GM21576 (cell line): ENCODE measurements around the gene NRBF2.
"Not testable (repeated sequence)": the region's sequence is repeated elsewhere in the genome, so short reads cannot be mapped to it uniquely, and the experiment has no call there.

ENCODE experiments used
- ATAC-seq: cut with Tn5 transposase; IDR thresholded peaks from one replicate; pipeline ENCODE4 v1.9.1; 2021; ENCODE audit warnings: mild to moderate bottlenecking, moderate library complexity; ENCODE audit not compliant: unreplicated experiment

The NRBF2 gene

DNA sequence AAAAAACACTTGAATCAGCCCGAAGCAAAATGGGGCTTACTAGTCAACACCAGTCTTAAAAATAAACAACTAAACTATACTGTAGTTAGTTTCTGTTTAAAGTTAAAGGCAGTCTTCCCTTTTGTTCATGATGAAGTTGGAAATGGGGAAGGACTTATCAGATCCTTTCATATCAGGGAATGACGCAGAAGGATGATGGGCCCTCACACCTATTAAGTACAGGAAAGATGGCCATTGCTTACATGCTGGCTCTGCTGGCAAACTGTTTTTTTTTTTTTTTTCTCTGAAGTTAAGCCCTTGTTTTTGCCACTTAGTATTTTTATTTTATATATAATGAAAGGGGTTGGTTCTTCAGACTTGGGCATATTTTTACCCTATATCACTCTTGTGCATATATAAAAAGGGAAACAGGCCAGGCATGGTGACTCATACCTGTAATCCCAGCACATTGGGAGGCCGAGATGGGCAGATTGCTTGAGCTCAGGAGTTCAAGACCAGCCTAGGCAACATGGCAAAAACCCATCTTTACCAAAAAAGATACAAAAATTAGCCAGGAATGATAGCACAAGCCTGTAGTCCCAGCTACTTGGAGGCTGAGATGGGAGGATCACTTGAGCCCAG is 16.6 kb upstream of the NRBF2 start:
- no peak for ATAC-seq

DNA sequence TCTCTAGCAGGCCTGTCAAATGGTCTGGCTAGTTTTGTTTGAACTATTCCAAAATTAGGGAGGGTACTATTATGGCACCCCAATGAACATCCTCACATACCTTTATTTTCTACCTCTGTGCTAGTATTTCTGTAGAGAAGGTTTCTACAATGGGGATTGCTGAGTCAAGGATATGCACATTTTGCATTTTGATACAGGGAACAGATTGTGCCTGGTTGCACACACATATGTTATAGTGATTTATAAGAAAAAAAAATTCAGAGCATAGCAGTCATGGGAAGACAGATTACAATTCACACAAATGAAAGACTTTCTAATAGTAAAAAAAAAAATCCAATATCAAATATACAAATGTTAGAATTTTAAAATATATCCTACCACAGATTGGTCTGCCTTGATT is 14.1 kb upstream of the NRBF2 start:
- no peak for ATAC-seq

DNA sequence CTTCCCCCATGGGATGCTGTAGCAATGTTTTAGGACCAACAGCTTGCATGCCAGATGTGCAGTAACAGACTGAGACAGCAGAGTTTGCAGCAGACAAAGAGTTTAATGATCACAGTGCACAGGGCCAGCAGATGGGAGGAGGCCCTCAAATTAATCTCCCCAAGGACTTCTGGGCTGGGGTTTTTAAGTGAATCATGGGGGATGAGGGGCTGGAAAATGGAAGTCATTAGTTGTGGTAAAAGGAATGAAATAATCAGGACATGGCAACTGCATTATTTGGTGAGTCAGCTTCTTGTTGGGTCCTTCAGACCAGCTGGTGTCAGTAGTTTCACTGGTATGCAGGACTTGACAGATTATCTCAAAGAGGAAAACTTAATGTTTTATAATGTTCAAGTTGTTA is 12.6 kb upstream of the NRBF2 start:
- ATAC-seq, result no peak

DNA sequence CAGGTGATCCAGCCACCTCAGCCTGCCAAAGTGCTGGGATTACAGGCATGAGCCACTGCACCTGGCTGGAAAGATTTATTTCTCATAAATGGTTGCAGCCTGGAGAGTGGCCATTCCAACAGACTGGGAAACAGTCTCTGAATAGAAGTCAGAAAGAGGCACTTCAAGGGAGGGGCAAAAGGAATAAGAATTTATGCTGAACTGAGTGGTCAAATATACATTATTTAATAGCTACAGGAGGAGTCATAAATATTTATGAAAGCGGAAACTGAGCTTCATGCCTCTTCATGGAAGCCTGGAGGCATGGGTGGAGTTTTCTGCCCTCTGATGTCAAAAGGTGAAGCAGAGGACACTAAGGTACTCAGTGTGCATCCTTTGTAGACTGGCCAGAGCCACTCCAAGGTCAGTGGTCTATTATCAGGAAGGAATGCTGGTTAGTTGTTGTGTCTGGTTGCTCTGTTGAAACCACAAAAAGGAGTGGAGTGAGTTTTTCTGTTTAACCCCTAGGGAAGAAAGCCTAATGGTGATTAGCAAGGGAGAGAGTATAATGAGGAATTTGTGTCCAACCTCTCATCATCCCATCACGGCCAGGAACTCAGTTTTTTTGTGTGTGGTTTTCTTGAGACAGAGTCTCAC is 9.3 kb upstream of the NRBF2 start:
- no peak for ATAC-seq

DNA sequence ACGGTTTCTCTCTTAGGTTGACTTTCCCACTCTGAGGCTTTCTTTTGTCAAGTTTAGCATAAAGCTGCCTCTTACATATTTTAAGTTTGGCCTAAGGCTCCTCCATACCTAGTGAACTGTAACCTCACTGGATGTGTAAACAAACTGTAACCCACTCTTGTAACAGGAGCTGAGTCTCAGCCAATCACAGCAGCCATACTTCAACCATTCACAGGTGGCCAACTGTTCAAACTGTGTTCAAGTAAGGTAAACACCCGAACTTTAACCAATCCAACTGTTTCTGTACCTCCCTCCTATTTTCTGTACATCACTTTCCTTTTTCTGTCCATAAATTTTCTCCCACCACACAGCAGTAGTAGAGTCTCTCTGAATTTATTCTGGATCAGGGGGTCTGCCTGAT is 7.7 kb upstream of the NRBF2 start:
- ATAC-seq, result no peak

DNA sequence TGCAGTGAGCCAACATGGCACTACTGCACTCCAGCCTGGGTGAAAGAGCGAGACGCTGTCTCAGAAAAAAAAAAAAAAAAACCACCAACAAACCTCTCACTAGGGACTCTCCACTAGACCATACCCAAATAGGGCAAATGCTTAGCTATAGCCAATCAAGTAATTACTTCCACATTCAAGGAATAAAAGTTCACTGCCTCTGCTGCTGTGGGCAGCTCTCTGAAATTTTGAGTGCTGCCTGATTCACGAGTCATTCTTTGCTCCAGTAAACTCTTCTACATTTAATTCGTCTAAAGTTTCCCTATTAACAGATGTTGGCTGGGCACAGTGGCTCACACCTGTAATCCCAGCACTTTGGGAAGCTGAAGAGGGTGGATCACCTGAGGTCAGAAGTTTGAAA is 4.7 kb upstream of the NRBF2 start:
- ATAC-seq, result no peak

DNA sequence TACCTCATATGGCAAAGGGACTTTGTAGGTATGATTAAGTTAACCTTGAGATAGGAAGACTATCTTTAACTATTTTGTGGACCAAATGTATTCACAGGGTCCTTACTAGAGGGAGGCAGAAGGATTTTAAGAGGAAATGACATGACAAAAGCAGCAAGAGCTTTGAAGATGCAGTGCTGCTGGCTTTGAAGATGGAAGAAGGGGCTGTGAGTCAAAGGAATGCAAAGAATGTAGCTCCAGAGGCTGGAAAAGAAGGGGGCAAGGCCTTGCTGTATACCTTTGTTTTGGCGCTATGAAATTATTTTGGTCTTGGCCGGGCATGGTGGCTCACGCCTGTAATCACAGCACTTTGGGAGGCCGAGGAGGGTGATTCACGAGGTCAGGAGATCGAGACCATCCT is 3.2 kb upstream of the NRBF2 start:
- no peak for ATAC-seq

DNA sequence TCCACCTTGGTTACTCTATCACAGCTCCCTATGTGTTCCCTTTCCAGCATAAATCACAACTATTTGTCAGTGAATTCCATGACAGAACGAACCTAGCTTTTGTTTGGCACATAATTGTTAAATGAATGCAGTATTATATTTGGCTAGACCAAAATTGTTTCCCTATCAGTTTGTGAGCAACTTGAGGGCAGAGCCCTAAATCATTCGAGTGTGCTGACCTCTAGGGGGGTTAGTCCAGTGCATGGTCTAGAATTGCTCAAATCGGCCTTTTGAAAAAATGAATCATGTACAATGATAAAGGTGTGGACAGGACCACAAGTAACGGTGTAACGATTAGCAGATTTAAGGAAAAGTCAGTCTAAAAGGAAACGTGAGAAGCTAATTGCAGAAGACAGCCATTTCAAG is 475 bp upstream of the NRBF2 start:
- ATAC-seq, result no peak

DNA sequence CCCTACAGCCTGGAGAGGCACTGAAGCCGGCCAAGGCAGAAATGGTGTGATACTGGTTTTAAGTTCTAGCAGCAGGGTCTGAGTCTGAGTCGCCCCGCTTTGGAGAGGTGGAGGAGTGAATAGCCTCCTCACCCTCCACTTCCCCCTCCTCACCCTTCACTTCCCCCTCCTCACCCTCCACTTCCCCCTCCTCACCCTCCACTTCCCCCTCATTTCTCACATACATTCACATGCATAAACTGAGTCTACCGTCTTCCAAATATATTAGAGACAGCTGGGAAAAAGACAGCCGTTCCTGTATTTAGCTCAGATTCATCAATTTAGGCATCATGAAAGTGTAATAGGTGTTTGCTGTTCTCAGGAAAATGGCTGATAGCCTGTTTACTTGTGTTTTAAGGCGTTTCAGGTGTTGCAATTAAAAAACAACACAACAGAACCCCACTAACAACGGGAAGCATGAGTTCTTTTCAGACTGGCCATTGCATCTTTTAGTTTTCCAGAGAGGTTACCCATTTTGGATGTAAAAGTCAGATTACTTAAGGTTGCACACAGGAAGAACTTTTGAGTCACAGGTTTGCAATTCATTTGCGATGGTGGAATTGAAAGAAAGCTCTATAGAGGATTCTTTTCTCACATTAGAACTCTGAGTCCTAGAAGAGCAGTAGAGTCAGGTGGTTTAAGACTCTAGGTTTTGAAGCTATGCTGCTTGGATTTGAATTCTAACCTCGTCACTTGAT is 861 bp downstream of the NRBF2 start:
- ATAC-seq, result no peak

DNA sequence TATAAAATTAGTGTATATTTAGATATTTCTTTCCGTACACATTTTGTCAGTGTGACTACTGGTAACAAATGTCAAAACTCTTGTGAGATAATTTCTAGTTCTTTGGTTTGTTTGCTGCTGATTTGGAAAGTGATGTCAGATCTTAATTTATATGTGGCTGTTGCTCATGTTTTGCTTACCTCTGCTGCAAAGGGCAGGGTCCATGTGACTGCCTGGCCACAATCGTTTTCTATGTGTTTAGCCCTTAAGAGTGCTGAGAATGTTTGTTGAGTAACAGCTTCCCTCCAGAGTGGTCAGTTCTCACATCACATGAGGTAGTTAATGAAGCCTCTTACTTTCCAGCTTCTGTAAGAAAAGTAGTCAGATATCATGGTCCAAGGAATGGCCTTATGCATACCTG is 4.2 kb downstream of the NRBF2 start:
- ATAC-seq, result no peak

DNA sequence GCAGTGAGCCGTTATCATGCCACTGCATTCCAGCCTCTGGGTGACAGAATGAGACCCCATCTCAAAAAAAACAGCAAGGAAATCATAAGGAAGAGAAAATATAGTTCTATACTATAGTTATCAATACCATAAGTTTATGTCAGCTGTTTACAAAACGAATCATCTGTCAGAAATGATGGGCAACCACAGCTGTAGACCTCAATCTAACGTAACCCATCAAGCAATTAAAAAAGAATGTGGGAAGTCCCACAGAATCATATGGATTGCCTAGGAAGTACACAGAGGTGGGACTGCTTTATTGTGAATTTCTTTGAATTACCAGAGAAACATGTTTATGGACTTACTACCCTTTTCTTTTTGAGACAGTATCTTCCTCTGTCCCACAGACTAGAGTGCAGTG is 6.9 kb downstream of the NRBF2 start:
- no peak for ATAC-seq

DNA sequence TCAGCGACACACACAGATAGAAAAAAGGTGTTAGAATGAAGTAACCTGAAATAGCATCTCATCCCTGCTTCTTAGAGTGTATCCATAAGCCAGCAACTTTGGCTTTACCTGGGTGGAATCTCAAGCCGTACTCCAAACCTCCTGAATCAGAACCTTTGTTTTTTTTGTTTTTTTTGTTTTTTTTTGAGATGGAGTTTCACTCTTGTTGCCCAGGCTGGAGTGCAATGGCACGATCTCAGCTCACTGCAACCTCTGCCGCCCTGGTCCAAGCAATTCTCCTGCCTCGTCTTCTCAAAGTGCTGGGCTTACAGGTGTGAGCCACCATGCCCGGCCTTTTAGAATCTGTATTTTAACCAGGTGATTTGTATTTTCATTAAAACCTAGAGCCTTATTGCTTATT is 9.0 kb downstream of the NRBF2 start:
- ATAC-seq, result no peak

DNA sequence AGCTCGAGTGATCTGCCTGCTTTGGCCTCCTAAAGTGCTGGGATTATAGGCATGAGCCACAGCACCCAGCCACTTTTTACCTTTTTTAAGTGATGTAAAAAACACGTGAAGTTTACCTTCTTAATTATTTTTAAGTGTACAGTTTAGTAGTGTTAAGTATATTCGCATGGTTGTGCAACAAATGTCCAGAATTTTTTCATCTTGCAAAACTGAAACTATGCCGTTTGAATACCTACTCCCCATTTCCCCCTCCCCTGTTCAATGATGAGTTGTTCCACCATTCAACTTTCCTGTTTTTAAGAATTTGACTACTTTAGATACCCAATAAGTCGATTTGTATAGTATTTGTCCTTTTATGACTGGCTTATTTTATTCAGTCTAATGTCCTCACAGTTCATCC is 10.9 kb downstream of the NRBF2 start:
- no peak for ATAC-seq

DNA sequence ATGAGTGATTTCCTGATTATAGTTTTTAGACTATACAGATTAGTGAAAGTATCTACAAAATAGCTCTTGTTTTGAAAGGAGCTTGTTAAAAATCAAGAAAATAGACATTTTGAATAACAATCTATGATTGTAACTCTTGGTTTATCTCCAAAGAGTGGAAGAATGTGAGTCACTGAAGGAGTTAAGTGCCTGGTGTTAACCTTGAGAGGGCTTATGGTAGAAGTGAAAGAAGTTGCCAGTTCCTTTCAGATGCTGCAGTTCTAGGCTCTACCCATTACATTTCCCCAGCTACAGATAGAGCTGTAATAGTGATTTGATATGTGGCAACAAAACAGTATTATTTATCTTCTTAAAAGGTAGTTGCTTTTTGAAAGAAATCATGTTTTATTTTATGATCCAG is 12.7 kb downstream of the NRBF2 start:
- no peak for ATAC-seq

DNA sequence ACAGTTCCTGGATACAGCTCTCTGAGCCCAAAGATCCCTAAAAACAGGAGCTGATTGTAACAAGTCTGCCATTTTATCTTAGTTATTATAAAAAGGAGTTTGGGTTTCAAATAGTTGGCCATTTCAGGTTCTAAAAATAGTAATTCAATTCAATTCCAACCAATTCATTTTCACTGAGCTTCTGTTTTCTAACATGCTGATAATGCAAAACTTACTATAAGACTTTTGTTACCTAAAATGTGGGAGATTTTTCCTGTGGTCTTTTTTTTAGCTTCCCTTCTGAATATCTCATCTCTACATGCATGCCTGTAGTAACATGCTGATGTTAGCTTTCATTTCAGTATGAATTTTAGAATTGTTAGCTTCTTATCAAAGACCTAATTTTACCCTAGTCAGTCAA is 13.4 kb downstream of the NRBF2 start:
- no peak for ATAC-seq

DNA sequence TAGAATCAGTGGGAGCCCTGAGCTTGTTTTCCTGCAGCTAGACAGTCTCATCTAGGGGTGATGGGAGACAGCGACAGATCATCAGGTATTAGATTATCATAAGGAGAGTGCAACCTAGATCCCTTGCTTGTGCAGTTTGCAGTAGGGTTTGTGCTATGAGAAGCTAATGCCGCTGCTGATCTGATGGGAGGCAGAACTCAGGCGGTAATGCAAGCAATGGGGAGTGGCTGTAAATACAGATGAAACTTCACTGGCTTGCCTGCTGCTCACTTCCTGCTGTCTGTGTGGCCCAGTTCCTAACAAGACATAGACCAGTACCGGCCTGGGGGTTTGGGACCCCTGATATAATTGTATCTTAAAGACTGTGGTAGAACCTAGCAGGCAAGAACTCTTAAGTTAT is 17.6 kb downstream of the NRBF2 start:
- ATAC-seq, result no peak

DNA sequence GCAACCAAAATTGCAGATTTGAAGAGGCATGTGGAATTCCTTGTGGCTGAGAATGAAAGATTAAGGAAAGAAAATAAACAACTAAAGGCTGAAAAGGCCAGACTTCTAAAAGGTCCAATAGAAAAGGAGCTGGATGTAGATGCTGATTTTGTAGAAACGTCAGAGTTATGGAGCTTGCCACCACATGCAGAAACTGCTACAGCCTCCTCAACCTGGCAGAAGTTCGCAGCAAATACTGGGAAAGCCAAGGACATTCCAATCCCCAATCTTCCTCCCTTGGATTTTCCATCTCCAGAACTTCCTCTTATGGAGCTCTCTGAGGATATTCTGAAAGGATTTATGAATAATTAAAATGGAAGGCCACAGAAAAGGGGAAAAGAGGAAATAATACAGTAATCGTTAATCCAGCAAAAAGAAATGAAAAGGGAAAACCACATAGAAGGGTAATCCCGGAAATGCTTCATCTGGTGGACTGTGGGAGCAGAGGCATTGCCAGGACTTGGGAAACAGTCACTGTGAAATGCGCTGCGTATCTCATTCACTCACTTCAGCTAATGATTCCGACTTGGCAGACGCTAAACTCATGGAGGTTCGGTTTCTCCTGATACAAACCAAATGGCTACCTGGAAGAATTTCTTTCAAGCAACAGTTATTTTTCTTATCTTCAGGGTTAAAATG is 20.9 kb downstream of the NRBF2 start:
- not testable (repeated sequence) for ATAC-seq

DNA sequence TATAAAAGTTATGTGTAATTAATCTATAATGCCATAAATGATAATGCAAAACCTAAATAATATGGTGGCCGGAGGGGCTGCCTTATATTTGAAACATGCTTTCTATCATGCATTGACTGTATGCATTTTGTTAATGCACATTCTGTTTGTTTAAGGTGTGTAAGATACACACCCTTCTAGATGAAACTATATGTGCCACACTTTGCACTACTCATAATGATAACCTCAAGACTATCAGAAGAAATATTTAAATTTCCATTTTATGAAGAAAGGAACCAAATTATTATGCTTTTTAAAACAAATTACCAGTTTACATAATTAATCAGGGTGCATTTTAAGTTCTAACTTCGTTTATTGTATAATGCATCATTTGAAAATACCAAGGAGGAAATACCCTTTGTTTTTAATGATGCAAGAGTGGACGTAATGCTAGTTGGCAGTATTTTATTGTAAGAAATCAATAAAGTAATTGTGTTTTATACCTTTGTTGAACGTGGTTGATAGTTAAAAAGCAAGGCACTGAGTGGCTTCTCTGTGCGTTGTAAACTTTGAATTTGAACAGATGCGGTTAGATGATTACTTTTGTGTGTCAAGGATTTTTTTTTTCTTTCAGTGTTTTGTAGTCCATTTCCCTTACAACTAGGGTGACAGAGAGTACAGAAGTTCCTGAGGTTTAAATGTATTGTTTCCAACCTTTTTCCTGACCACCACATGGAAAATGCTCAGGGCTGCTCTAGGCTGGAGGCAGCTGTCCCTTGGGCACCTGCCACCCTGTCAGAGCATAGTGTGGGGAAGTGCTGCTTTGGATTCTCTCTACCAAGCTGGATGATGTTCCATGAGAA is 21.6 kb downstream of the NRBF2 start:
- no peak for ATAC-seq

DNA sequence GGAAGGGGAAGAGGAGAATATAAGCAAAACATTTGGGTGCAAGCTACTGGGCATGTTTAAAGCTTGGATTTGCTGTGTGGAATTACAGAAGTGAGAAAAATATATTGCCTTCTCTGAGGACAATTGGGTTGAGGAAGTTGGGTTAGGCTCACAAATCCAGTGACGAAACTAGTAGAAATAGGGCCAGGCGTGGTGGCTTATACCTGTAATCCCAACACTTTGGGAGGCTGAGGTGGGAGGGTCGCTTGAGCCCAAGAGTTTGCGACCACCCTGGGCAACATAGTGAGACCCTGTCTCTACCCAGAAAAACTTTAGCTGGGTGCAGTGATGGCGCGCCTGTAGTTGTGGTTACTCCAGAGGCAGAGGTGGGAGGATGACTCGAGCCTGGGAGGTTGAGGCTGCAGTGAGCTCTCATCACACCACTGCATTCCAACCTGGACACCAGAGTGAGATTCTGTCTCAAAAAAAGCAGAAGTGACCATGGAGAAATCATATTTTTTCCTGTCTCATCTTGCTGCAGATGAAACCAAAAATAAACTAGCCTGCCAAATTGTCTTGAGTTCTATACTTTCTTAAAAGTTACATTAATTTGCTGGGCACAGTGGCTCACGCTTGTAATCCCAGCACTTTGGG is 22.4 kb downstream of the NRBF2 start:
- no peak for ATAC-seq

DNA sequence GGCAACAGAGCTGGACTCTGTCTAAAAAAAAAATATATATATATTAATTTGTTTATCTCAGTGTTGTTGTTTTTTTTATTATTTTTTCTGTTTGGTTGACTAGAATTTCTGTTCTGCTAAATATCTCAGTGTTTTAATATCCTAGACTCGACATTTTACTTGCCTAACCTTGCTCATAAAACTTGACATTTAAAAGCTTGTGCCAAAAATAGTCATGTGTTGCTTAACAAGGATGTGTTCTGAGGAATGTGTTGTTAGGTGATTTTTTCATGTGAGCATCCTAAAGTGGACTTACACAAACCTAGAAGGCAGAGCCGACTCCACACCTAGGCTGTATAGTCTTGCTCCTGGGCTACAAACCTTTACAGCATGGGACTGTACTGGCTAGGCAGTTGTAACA is 23.1 kb downstream of the NRBF2 start:
- no peak for ATAC-seq
